Measurements from ENCODE around the gene USP6NL. TPM values are rescaled to one million over a fixed set of nuclear protein-coding genes. Genes with fewer than 3 reads are reported as not detected.

Gene USP6NL
- total and polyA plus RNA-seq, 10 of the 15 experiments (the other 5 are each of a cell fraction or from before 2014, with no cell fraction given), result 4.0 to 27.7 (median 18.2) TPM

DNA sequence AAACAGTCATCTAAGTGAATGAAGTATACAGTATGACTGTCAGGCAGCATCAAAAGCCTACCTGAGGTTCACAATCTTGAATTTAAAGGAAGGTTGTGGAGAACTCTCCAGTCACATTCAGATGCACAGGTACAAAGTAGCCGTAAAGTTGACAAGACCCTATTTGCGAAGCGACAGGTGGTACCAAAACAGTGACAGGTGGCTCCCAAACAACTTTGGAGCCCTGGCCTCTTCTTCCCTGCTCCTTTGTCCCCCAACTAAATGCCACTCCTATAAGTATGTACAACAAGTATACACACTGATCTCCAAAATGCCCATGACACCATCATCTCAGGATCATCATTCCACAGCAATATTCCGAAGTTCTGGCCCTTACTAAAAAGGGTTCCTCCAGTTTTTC lies 53.5 kb downstream of the USP6NL start:
- Histone ChIP-seq H3K36me3 (ENCODE audit: control insufficient read depth in 2 of 2, insufficient read depth in 2 of 2, low read length in 1 of 2) (peaks cover 0 to 4% of the 10 kb centered on the region in 2 experiments; a peak in 1 of 4 replicates), H3K9me3 (replicated peaks; ENCODE audit: control insufficient read depth, insufficient read depth, low read length) (no peaks in the 10 kb centered on the region; the same call in none of the 3 replicates), H3K27ac (ENCODE audit: control insufficient read depth, insufficient read depth) (no peak overlapping the region), H3K9ac (ENCODE audit: control insufficient read depth, insufficient read depth, low read length) (no peak overlapping the region), H4K20me1 (ENCODE audit: control insufficient read depth, insufficient read depth) (no peaks in the 10 kb centered on the region), H3K79me2 (ENCODE audit: control insufficient read depth, insufficient read depth, low read length) (peaks cover 77% of the 10 kb centered on the region), H2AFZ (ENCODE audit: control insufficient read depth, low read depth, low read length) (no peak overlapping the region), H3K27me3 (replicated peaks in 1 of 2; ENCODE audit: control insufficient read depth in 2 of 2, insufficient read depth in 2 of 2, low read length in 1 of 2) (no peaks in the 10 kb centered on the region), H3K4me1 (ENCODE audit: control insufficient read depth, insufficient read depth, low read length) (peaks cover 42% of the 10 kb centered on the region), H3K4me3 (no peak overlapping the region), H3K4me2 (ENCODE audit: control insufficient read depth, insufficient read depth) (no peak overlapping the region)
- intact Hi-C loops (cut with micrococcal nuclease; ENCODE audit: unreplicated experiment), result no loop called here
- no peak for ATAC-seq
- BruUV-seq (replicated peaks), result no TSS peak
- in situ Hi-C loops (cut with MboI), result no loop called here
- ChIA-PET RAD21 (ENCODE audit: unreplicated experiment) (no interaction called here), POLR2A (interaction anchor here (1.4 kb wide), 1 partner anchor 9 kb away, joined by 3 read pairs; no protein-coding TSS in a partner anchor), CTCF (interaction anchor here (1.2 kb wide), 1 partner anchor 12 kb away, joined by 5 read pairs; no protein-coding TSS in a partner anchor), SMC1A (ENCODE audit: uncharacterized antibody, unreplicated experiment) (interaction anchor here (1.0 kb wide), 1 partner anchor 10 kb away, joined by 5 read pairs; no protein-coding TSS in a partner anchor)
- 96% methylated on average over 4 of the region's 4 CpGs for WGBS (ENCODE audit: insufficient coverage, insufficient replicate concordance, low lambda C conversion rate, missing lambda C conversion rate)
- no peak for TF ChIP-seq GABPA (IDR thresholded peaks at IDR 0.05; ENCODE audit: low read depth)
- TF ChIP-seq DPF2 (IDR thresholded peaks at IDR 0.05), result no peak
- TF ChIP-seq STAT1 (conservative IDR thresholded peaks at IDR 0.05), result no peak
- TF ChIP-seq SIN3A (IDR thresholded peaks at IDR 0.05; ENCODE audit: low read depth, low read length), result no peak
- TF ChIP-seq ZNF217 (IDR thresholded peaks at IDR 0.05), result no peak
- no peak for TF ChIP-seq RB1 (IDR thresholded peaks at IDR 0.05; ENCODE audit: borderline replicate concordance)
- no peak for TF ChIP-seq CHD2 (IDR thresholded peaks at IDR 0.05; ENCODE audit: borderline replicate concordance, low read depth, low read length)
- no peak for TF ChIP-seq MEF2B (IDR thresholded peaks at IDR 0.05; ENCODE audit: partially characterized antibody, poor library complexity, severe bottlenecking)
- no peak for TF ChIP-seq MYB (IDR thresholded peaks at IDR 0.05; ENCODE audit: borderline replicate concordance, low read depth, low read length)
- TF ChIP-seq MYC (IDR thresholded peaks at IDR 0.05; ENCODE audit: insufficient read depth, insufficient read length, insufficient replicate concordance, low read length, severe bottlenecking), result no peak
- TF ChIP-seq JUNB (IDR thresholded peaks at IDR 0.05), result no peak
- TF ChIP-seq WRNIP1 (IDR thresholded peaks at IDR 0.05; ENCODE audit: borderline replicate concordance, low read depth, low read length), result no peak
- no peak for TF ChIP-seq ZBTB40 (IDR thresholded peaks at IDR 0.05; ENCODE audit: borderline replicate concordance)
- no peak for TF ChIP-seq SMARCA5 (IDR thresholded peaks at IDR 0.05)
- TF ChIP-seq TCF3 (IDR thresholded peaks at IDR 0.05; ENCODE audit: borderline replicate concordance, insufficient read depth, low read depth, low read length), result no peak
- TF ChIP-seq NFYA (IDR thresholded peaks at IDR 0.05; ENCODE audit: borderline replicate concordance, low read depth, low read length), result no peak
- TF ChIP-seq HDAC6 (IDR thresholded peaks at IDR 0.05; ENCODE audit: unreplicated experiment), result no peak
- TF ChIP-seq ZNF24 (IDR thresholded peaks at IDR 0.05), result no peak
- no peak for TF ChIP-seq TBL1XR1 (IDR thresholded peaks at IDR 0.05; ENCODE audit: low read depth, low read length)
- no peak for FAIRE-seq
- no peak for DNase-seq (ENCODE audit: low read depth, low spot score)

All from GM12878 (cell line).